GM20000 (cell line): ENCODE data around the gene ABR.

Experiments used
- DNase-seq: peaks from one replicate; pipeline ENCODE4 v3.0.0; 2012; ENCODE audit warnings: low spot score
- TF ChIP-seq, protein P1 (sequence below): IDR thresholded peaks from 2 replicates; pipeline ENCODE4 v1.5.1; 2012; ENCODE audit warnings: mild to moderate bottlenecking, control low read depth; ENCODE audit errors: extremely low read depth, missing control alignments

ABR gene

DNA sequence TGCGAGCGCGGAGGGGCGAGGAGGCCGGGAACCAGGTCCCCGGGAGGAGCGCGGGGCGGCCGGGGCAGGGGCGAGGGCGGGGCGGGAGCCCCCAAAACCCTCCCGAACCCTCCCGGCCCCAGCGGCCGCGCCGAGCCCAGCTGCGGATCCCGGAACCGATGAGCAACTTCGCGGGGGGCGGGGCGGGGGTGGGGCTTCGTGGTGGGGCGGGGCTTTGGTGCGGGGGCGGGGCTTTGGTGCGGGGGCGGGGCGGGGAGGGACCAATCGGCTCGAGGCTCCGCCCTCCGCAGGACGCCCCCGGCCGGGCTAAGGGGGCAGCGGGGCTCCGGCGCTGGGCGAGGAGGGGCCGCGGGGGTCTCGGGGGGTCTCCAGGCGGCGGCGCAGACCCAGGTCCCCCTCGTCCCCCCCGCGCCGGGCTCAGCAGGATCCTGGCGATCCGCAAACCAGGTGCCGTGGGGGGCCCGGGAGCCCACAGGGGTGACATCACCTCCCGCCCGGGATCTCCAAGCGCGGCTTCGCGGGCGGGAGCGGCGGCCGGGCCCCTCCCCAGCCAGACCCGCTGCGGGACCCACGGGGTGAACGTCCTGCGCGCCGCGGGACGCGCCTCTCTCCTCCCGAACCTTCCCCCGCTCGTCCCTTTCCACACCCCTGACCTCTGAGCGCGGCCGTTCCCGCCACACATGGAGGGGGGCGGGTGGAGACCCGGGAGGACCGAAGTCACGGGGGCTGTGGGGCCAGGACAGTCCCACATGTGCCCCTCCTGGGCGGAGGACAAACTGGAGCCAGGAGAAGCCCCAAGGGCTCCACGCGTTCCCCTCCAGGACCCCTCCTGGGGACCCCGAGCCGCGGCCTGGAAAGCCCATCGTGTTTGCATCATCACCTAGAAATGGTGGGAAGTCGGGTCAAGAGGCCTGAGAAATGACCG lies at the start of gene ABR:
Gene ABR (minus strand): TSS at position 164 of the 925 bp plus-strand sequence. CDS start 254 bp downstream, outside the sequence.
- DNase-seq = peak; percentile 87
- TF ChIP-seq, protein P1, sequence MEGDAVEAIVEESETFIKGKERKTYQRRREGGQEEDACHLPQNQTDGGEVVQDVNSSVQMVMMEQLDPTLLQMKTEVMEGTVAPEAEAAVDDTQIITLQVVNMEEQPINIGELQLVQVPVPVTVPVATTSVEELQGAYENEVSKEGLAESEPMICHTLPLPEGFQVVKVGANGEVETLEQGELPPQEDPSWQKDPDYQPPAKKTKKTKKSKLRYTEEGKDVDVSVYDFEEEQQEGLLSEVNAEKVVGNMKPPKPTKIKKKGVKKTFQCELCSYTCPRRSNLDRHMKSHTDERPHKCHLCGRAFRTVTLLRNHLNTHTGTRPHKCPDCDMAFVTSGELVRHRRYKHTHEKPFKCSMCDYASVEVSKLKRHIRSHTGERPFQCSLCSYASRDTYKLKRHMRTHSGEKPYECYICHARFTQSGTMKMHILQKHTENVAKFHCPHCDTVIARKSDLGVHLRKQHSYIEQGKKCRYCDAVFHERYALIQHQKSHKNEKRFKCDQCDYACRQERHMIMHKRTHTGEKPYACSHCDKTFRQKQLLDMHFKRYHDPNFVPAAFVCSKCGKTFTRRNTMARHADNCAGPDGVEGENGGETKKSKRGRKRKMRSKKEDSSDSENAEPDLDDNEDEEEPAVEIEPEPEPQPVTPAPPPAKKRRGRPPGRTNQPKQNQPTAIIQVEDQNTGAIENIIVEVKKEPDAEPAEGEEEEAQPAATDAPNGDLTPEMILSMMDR = no peak

DNA sequence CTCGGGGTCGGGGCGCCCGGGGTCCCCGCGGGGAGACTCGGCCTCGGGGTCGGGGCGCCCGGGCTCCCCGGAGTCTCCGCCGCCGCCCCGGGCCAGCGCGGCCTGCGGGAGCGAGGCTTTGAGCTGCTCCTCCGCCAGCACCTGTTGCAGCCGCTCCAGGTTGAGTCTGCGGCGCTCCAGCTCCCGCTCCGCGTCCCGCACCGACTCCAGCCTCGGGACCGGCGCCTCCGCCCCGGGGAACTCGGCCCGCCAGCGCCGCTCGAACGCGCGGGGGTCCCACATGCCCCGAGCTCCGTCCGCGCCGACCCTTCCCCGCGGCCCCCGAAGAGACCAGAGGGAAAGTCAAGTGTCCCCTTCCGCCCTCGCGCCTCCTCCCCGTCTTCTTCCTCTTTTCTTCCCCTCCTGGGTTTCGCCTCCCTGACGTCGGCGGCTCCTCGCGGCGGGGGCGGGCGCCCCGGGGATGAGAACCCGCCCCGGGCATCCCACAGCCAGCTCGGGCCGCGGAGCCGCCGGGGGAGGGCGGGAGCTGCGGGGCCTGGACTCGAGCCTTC lies 49.6 kb upstream of the ABR start:
- TF ChIP-seq, protein P1 = no peak
- DNase-seq = peak; percentile 98

DNA sequence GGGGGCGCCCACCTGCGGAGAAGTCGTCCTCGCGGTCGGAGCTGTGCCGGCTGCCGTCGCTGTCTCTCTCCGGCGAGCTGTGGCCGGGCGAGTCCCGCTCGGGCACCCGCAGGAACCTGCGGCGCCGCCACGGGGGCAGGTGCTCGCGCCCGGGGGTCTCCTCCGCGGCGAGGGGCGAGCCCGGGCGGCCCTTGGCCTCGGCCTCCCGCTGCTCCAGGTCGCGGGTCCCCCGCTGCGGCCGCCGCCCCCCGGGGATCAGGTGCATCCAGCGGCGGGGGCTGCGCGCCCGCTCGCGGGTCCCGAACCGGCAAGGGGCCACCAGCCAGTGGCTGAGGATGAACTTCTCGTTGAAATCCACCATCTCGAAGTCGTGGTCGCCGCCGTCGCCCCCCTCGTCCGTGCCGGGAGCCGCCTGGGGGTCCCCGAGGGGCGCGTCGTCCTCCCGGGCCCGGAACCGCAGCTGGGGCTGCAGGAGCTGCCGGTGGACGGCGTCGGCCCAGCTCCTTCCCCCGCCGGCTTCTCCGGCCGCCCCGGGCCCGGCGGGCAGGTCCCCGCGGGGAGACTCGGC lies 49.1 kb upstream of the ABR start:
- peak; percentile 71 for DNase-seq
- TF ChIP-seq, protein P1 = no peak

DNA sequence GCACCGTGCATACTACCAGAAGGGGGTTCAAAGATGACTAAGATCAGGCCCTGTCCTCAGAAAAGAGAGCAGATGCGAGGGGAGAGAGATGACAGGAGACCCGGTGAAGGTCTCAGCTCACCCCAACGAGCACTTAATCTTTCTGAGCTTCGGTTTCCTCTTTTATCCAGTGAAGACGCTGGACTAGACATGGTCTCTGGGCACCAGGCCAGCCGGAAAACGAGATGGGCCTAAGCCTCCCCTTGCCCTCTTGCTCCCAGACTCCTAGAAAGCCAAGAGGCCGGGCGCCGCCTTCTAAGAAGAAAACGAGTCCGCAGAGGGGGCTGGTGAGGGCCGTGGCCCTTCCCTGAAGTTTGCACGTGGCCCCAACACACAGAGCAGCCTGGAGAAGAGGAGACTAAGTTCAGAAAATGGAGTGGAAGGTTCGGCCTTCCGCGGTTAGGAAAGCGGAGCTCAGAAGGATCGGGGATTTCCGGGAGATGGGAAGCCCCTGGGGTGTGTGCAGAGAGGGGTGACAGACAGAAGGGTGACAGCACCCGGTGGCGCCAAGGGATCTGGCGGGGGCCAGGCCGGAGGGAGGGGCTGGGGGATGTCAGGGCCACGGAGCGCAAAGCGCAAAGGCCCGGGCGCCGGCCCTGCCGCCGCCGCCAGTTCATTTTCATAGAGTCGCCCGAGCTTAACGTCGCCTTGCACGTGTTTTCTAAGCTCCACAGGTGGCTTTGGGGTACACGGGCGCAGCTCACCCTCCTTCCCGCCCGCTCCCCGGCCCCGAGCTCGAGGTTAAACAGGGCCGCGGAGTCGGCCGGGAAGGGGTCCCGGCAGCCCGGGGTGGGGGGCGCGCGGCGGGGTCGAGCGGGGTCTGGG lies 48.4 kb upstream of the ABR start:
- peak; percentile 84 for DNase-seq
- TF ChIP-seq, protein P1 = no peak

DNA sequence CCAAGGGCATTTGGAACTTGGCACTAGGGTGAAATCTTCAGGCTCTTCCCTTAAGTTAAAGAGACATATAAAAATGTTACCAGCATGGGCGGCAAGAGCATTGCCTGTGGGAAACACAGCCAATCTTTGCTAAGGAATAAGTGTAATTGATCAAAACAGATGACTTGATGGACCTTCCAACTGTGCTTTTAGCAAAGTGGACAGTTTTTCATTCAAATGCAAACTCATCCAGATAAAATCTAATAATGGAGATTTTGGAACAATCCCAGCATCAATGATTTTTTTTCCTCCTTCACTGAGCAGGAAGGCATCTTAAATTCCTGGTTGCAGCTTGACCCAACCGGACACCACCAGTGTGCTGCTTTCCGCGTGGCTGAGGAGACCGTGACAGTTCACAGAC lies 47.6 kb upstream of the ABR start:
- TF ChIP-seq, protein P1 = no peak

DNA sequence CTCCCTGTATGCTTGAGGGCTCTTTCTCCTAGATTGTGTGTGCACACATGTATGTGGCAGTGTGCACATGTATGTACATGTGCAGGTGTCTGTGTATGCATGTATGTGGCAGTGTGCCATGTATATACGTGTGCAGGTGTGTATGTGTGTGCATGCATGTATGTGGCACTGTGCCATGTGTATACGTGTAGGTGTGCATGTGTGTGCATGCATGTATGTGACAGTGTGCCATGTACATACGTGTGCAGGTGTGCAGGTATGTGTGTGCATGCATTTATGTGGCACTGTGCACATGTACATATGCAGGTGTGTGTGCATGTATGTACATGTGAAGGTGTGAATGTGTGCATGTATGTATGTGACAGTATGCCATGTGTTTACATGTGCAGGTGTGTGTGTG lies 46.5 kb upstream of the ABR start:
- no peak for DNase-seq
- TF ChIP-seq, protein P1 = no peak

More for the DNA sequence above, 47.6 kb upstream of the ABR start:
- DNase-seq = no peak
